Hematopoietic multipotent progenitor cell treated with erythropoietin and hydrocortisone succinate and interleukin-3 and kit ligand, for 8 days (in vitro differentiated cells): ENCODE data around the gene TAAR8.
"Not testable (repeated sequence)": the region's sequence is repeated elsewhere in the genome, so short reads cannot be mapped to it uniquely, and the experiment has no call there.

Source experiments
- DNase-seq: peaks from one replicate; pipeline ENCODE4 v3.0.0-alpha.2; 2015

Gene TAAR8, protein sequence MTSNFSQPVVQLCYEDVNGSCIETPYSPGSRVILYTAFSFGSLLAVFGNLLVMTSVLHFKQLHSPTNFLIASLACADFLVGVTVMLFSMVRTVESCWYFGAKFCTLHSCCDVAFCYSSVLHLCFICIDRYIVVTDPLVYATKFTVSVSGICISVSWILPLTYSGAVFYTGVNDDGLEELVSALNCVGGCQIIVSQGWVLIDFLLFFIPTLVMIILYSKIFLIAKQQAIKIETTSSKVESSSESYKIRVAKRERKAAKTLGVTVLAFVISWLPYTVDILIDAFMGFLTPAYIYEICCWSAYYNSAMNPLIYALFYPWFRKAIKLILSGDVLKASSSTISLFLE

DNA sequence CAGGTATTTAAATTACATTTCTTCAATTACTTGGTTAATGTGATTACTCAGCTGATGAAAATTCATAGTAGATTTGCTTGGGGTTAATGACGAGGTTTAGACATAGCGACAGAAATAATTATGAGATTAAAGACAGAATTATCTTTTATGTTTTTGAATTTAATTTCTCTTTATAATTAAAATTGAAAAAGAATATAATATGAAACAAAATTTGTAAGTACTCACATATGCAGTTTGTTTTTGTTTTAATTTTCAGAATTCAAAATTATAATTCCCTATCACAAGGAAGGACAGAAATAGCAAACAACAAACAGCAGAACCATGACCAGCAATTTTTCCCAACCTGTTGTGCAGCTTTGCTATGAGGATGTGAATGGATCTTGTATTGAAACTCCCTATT is at the start of gene TAAR8:
TSS of gene TAAR8 (plus strand) at position 301 of the 400 bp plus-strand sequence. CDS start at position 322, 21 bp downstream.
- no peak for DNase-seq

GRCh38 chr6:132504757-132505156 is 47.7 kb upstream of the TAAR8 start:
- DNase-seq, result no peak

DNA sequence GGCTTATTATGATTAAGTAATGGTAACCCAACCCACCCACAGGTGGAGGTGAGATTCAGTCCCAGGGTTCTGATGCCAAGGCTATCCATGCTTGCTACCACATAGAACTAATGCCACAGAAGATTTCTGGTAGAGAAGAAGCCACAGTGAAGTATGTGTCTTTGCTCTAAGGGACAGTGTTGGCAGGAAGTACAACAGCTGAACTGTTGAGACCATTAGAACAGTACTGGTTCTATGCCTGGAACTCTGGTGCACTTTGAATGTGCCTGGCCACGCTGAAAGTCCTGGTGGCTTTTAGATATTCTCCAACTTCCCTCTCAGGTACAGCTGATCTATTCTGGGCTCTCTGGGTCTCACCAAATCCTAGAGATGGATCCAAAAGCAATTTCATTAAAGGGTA is 47.3 kb upstream of the TAAR8 start:
- DNase-seq, result no peak

DNA sequence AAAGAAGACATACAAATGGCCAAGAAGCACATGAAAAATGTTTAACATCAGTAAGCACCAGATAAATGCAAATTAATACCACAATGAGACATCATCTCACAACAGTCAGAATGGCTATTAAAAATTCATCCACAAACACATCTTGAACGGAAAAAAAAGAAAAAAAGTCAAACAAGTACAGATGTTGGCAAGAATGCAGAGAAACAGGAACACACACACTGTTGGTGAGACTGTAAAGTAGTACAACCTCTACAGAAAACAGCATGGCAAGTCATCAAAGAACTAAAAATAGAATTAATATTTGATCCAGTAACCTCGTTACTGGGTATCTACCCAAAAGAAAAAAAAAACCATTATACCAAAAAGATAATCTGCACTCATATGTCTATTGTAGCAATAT is 46.0 kb upstream of the TAAR8 start:
- DNase-seq, result no peak

GRCh38 chr6:132506869-132507808 is 45.3 kb upstream of the TAAR8 start:
- DNase-seq, result no peak

- peak; percentile 33 for DNase-seq
Observed at GRCh38 chr6:132511210-132511830, 41.2 kb upstream of the TAAR8 start.

DNA sequence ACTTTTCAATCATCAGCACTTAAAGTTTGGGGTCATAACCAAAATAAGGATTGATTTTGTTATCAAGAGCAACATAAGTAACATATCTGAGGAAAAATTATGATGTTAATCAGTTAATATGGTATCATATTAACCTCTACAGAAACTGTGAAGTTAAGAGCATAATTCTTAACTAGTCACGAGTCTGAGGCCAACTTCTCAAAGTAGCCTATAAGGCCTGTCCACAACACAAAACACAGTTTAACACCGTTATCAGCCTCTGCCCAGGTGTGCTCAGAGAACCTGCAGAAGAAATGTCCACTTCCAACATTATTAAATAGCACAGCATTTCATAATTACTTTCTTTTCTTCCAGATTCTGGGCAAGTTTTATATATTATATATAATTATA is 40.6 kb upstream of the TAAR8 start:
- peak; percentile 39 for DNase-seq

DNA sequence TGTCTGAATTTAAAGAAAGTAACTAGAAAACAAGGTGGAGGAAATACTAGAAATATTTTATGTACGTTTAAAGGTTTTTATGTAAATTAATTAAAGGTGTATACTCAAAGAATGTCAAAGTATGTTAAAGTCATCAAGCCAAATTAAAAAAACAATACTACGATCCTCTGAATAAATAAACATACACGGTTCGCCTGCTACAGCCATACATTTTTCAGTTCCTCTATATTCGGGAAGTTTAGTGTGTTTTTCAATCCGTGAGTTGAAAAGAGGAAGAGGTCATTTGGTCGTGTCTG is 40.2 kb upstream of the TAAR8 start:
- no peak for DNase-seq

GRCh38 chr6:132512638-132513632 is 39.5 kb upstream of the TAAR8 start, which contains the start of gene STX7:
Gene STX7 (minus strand): TSS chr6:132513116. CDS start chr6:132503530, 9,586 bp downstream.
- DNase-seq, result peak; percentile 97

- DNase-seq, result no peak
Observed at GRCh38 chr6:132513831-132514545, 38.5 kb upstream of the TAAR8 start.

GRCh38 chr6:132515386-132515785 is 37.1 kb upstream of the TAAR8 start:
- no peak for DNase-seq

DNA sequence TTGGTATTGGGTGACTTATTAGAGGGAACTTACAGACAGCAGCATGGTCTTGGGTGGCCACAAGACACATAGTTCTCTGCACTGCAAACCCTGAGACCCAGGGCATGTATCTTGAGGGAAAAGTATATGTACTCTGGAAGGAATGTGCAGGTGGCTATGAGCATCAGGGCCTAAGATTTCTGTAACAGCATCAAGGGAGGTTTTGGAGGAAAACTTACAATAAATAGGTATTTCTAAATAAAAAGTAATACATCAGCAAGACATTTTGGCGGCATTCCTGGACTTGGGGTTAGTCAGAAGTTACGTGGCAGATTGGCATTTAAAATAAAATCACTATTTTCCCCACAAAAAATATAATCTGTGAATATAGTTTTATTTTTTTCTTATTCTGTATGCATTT is 31.5 kb upstream of the TAAR8 start:
- DNase-seq, result no peak

GRCh38 chr6:132524646-132525045 is 27.8 kb upstream of the TAAR8 start:
- no peak for DNase-seq

DNA sequence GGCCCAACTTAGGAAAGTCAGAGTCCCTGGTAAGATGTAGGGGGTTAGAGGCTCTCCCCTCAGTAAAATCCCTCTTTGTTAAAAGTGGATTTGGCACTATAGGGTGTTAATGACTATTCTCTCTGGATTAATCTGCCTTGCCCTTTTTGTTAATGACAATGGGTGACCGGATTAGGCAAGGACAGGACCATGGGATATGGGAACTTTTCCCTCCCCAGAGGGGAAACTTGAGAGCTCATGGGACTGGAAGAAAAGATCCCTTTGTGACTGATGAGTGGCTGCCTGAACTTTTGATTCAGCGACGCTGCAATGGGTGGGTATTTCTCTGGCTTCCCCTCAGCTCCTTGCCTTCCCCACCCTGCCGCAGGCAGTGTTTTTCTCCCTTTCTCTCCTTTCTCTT is 26.6 kb upstream of the TAAR8 start:
- no peak for DNase-seq

GRCh38 chr6:132526461-132526860 is 26.0 kb upstream of the TAAR8 start:
- DNase-seq, result no peak

GRCh38 chr6:132527791-132528190 is 24.7 kb upstream of the TAAR8 start:
- DNase-seq, result no peak

DNA sequence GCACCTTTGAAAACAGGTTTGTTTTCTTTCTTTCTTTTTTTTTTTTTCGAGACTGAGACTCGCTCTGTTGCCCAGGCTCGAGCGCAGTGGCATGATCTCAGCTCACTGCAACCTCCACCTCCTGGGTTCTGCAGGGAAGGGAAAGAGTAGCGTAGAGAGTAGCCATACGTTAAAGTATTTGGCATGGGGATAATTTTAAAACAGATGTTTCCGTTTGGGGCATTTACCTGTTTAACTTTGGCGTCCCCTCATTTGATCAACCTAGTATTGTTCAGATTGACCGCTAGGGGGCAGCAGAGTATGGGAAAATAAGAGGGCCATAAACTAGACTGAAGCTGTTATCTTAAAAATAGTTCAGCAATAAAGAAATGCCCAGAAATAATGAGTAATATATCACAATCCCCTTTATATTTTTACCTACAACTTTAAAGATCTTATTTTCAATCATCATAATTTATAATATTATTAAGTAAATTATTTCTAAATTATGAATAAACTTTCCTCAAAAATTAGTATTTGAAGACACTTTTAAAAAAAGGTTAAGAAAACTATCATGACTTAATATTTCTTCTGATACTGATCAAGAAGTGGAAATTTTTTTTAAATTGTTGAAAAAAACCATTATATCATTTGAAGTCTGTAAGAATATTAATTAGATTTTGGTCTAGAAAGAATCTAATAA is 22.0 kb upstream of the TAAR8 start:
- peak; percentile 82 for DNase-seq

- DNase-seq, result not testable (repeated sequence)
Observed at GRCh38 chr6:132534546-132534945, 17.9 kb upstream of the TAAR8 start.

- no peak for DNase-seq
Observed at GRCh38 chr6:132537145-132537544, 15.3 kb upstream of the TAAR8 start.

GRCh38 chr6:132537977-132538376 is 14.5 kb upstream of the TAAR8 start, which contains the start of gene TAAR9:
Gene TAAR9 (plus strand): TSS chr6:132538277. CDS start chr6:132538290, 13 bp downstream.
- no peak for DNase-seq

- no peak for DNase-seq
Observed at GRCh38 chr6:132544826-132545225, 7.6 kb upstream of the TAAR8 start.
